ENCODE results near the gene KRTAP10-2.

DNA sequence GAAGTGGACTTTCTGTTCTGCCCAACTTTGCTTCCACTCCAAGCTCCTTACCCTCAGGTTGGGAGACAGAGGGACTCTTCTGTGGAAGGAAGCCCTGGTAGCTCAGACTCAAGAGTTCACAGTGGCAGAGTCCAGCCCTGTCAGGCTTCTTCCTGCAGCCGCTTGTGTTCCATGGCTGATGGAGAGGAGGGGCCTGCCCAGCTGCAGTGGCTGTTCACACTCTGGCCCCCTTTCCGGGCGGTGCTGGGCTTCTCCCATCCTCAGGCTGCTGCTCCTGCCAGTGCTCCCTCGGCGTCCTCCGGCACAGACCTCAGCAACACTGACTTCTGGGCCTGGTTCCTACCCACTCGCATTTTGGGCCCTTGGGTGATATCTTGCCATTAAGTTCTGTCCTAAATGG is 15.3 kb downstream of the KRTAP10-2 start:
- TF ChIP-seq CTCF (IDR thresholded peaks at IDR 0.05) (no peak), POLR2AphosphoS5 (IDR thresholded peaks at IDR 0.05) (no peak)
